HepG2 (cell line): ENCODE results near the gene CUL9. TPM values are rescaled to one million over a fixed set of nuclear protein-coding genes. Genes with fewer than 3 reads are reported as not detected.

Experiments
- BCL6 ChIP-seq: IDR thresholded peaks from 2 replicates; pipeline ENCODE4 v1.6.1; 2016; ENCODE audit warnings: missing genetic modification reagents, missing compliant biosample characterization
- CSRNP2 ChIP-seq: sonication (generic); formaldehyde crosslinking; conservative IDR thresholded peaks from 2 replicates; pipeline ENCODE4 v1.8.0; 2022; ENCODE audit warnings: low read depth, missing genetic modification reagents
- MXD3 ChIP-seq: IDR thresholded peaks from 2 replicates; pipeline ENCODE4 v1.6.1; 2016; ENCODE audit warnings: mild to moderate bottlenecking, missing biosample characterization, missing genetic modification reagents
- MYNN ChIP-seq: sonication (generic); formaldehyde crosslinking; IDR thresholded peaks from 2 replicates; pipeline ENCODE4 v1.4.0; 2020; ENCODE audit warnings: mild to moderate bottlenecking, low read depth, missing genetic modification reagents
- THAP11 ChIP-seq: IDR thresholded peaks from 2 replicates; pipeline ENCODE4 v1.6.1; 2016; ENCODE audit warnings: missing biosample characterization, missing genetic modification reagents
- YEATS2 ChIP-seq: sonication (generic); formaldehyde crosslinking; IDR thresholded peaks from 2 replicates; pipeline ENCODE4 v1.4.0; 2020; ENCODE audit warnings: missing genetic modification reagents, borderline replicate concordance
- ZNF546 ChIP-seq: sonication (generic); formaldehyde crosslinking; conservative IDR thresholded peaks from 2 replicates; pipeline ENCODE4 v1.8.1; 2023; ENCODE audit warnings: mild to moderate bottlenecking, missing genetic modification reagents
- polyA plus RNA-seq, 8 experiments: library from polyadenylated mRNA; depleted of rRNA in 3 of 8; stranded (reverse) in 7 of 8; unstranded in 1 of 8; fragments of >200 nt; fragmentation: Illumina TruSeq in 4 of 8; extraction: Trizol in 4 of 8; gene quantifications; 2 replicates each; pipeline versions ENCODE4 v1.2.1 to v1.2.3, GENCODE V29; 2011 to 2016; ENCODE audit warnings: low read depth in 4 of 8, missing spikeins in 1 of 8, mixed read lengths in 1 of 8; ENCODE audit not compliant: insufficient read depth in 1 of 8
- total RNA-seq, 5 experiments: library from RNA; depleted of rRNA; stranded (reverse); fragments of >200 nt; fragmentation: Illumina TruSeq; extraction: Trizol; gene quantifications; 2 replicates each; pipeline ENCODE4 v1.2.3, GENCODE V29; 2016; ENCODE audit warnings: low read depth in 1 of 5
- TF ChIP-seq, protein P1 (sequence below): sonication (generic); formaldehyde crosslinking; IDR thresholded peaks from 2 replicates; pipeline ENCODE4 v1.4.0; 2020; ENCODE audit warnings: missing genetic modification reagents, borderline replicate concordance
- TF ChIP-seq, protein P2 (sequence below): sonication (generic); formaldehyde crosslinking; conservative IDR thresholded peaks from 2 replicates; pipeline ENCODE4 v1.4.0; 2020; ENCODE audit warnings: mild to moderate bottlenecking, missing genetic modification reagents, moderate library complexity
- TF ChIP-seq, protein P3 (sequence below): sonication (generic); formaldehyde crosslinking; IDR thresholded peaks from 2 replicates; pipeline ENCODE4 v1.5.1; 2020; ENCODE audit warnings: missing genetic modification reagents, mild to moderate bottlenecking, borderline replicate concordance

Gene CUL9
- total and polyA plus RNA-seq, 2 of the 13 experiments (the other 11 are each of a cell fraction or from before 2014, with no cell fraction given), result 11.4 to 13.7 TPM

GRCh38 chr6:43262000-43262779 is 80.2 kb downstream of the CUL9 start (continued):
- TF ChIP-seq, protein P1, sequence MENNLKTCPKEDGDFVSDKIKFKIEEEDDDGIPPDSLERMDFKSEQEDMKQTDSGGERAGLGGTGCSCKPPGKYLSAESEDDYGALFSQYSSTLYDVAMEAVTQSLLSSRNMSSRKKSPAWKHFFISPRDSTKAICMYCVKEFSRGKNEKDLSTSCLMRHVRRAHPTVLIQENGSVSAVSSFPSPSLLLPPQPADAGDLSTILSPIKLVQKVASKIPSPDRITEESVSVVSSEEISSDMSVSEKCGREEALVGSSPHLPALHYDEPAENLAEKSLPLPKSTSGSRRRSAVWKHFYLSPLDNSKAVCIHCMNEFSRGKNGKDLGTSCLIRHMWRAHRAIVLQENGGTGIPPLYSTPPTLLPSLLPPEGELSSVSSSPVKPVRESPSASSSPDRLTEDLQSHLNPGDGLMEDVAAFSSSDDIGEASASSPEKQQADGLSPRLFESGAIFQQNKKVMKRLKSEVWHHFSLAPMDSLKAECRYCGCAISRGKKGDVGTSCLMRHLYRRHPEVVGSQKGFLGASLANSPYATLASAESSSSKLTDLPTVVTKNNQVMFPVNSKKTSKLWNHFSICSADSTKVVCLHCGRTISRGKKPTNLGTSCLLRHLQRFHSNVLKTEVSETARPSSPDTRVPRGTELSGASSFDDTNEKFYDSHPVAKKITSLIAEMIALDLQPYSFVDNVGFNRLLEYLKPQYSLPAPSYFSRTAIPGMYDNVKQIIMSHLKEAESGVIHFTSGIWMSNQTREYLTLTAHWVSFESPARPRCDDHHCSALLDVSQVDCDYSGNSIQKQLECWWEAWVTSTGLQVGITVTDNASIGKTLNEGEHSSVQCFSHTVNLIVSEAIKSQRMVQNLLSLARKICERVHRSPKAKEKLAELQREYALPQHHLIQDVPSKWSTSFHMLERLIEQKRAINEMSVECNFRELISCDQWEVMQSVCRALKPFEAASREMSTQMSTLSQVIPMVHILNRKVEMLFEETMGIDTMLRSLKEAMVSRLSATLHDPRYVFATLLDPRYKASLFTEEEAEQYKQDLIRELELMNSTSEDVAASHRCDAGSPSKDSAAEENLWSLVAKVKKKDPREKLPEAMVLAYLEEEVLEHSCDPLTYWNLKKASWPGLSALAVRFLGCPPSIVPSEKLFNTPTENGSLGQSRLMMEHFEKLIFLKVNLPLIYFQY (CRISPR knock-in tag), result no peak
- TF ChIP-seq MYNN (0 out of 2 replicates have a peak, but pooled peaks have one; percentile 63), MXD3 (0 out of 2 replicates have a peak, but pooled peaks have one; percentile 64), ZNF546 (0 out of 2 replicates have a peak, but pooled peaks have one; percentile 20), CSRNP2 (CRISPR knock-in tag) (no peak), YEATS2 (0 out of 2 replicates have a peak, but pooled peaks have one; percentile 45), THAP11 (CRISPR knock-in tag) (peak; percentile 58; the same call in 1 of the 2 replicates), BCL6 (CRISPR knock-in tag) (0 out of 2 replicates have a peak, but pooled peaks have one; percentile 26)
- TF ChIP-seq, protein P2, sequence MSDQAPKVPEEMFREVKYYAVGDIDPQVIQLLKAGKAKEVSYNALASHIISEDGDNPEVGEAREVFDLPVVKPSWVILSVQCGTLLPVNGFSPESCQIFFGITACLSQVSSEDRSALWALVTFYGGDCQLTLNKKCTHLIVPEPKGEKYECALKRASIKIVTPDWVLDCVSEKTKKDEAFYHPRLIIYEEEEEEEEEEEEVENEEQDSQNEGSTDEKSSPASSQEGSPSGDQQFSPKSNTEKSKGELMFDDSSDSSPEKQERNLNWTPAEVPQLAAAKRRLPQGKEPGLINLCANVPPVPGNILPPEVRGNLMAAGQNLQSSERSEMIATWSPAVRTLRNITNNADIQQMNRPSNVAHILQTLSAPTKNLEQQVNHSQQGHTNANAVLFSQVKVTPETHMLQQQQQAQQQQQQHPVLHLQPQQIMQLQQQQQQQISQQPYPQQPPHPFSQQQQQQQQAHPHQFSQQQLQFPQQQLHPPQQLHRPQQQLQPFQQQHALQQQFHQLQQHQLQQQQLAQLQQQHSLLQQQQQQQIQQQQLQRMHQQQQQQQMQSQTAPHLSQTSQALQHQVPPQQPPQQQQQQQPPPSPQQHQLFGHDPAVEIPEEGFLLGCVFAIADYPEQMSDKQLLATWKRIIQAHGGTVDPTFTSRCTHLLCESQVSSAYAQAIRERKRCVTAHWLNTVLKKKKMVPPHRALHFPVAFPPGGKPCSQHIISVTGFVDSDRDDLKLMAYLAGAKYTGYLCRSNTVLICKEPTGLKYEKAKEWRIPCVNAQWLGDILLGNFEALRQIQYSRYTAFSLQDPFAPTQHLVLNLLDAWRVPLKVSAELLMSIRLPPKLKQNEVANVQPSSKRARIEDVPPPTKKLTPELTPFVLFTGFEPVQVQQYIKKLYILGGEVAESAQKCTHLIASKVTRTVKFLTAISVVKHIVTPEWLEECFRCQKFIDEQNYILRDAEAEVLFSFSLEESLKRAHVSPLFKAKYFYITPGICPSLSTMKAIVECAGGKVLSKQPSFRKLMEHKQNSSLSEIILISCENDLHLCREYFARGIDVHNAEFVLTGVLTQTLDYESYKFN (CRISPR knock-in tag), result peak; percentile 63
- TF ChIP-seq, protein P3, sequence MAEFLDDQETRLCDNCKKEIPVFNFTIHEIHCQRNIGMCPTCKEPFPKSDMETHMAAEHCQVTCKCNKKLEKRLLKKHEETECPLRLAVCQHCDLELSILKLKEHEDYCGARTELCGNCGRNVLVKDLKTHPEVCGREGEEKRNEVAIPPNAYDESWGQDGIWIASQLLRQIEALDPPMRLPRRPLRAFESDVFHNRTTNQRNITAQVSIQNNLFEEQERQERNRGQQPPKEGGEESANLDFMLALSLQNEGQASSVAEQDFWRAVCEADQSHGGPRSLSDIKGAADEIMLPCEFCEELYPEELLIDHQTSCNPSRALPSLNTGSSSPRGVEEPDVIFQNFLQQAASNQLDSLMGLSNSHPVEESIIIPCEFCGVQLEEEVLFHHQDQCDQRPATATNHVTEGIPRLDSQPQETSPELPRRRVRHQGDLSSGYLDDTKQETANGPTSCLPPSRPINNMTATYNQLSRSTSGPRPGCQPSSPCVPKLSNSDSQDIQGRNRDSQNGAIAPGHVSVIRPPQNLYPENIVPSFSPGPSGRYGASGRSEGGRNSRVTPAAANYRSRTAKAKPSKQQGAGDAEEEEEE (CRISPR knock-in tag), result peak; percentile 80; the same call in 1 of the 2 replicates
